OCI-LY7 (cell line): ENCODE results near the gene LGR6.

Experiments
- CTCF ChIP-seq: fragments of 200-600 bp; sonication (generic); conservative IDR thresholded peaks from 2 replicates; pipeline ENCODE4 v1.5.1; 2014; ENCODE audit warnings: mild to moderate bottlenecking, antibody characterized with exemption, low read length, moderate library complexity, mixed read lengths
- EZH2phosphoT487 ChIP-seq: fragments of 200-600 bp; sonication (generic); IDR thresholded peaks from 2 replicates; pipeline ENCODE4 v1.6.1; 2018; ENCODE audit warnings: low read depth, borderline replicate concordance, mild to moderate bottlenecking, mixed run types, antibody characterized with exemption, low read length, moderate library complexity, mixed read lengths

- TF ChIP-seq CTCF (peak; percentile 94), EZH2phosphoT487 (no peak)
Observed at GRCh38 chr1:202343652-202344349, 150.2 kb downstream of the LGR6 start.
